Stimulated activated CD8-positive, alpha-beta memory T cell treated with anti-CD3 and anti-CD28 coated beads, Interleukin-12 subunit alpha, Interleukin-12 subunit beta, amount 100 ng/mL, for 24 hours (primary cell): ENCODE measurements around the gene TUBB.
A peak's percentile ranks its signal among the peaks of the same experiment; 100 is the strongest.

Source experiments
- DNase-seq: peaks from one replicate; pipeline ENCODE4 v3.0.0-alpha.2; 2020; ENCODE audit errors: extremely low read depth

Gene TUBB

GRCh38 chr6:30719791-30720737 is at the start of gene TUBB:
Gene TUBB, plus strand, starts transcription at chr6:30720352. Its CDS starts 155 bp downstream, at chr6:30720507.
- peak; percentile 85 for DNase-seq

GRCh38 chr6:30670760-30671527 is 49.2 kb upstream of the TUBB start:
- no peak for DNase-seq

- peak; percentile 74 for DNase-seq
Observed at GRCh38 chr6:30672445-30673253, 47.5 kb upstream of the TUBB start, which contains the start of gene DHX16. Gene DHX16, minus strand, starts transcription at chr6:30673006. Its CDS starts 165 bp downstream, at chr6:30672841.

- DNase-seq: no peak
Observed at GRCh38 chr6:30676660-30677285, 43.4 kb upstream of the TUBB start.

GRCh38 chr6:30678964-30679726 is 41.0 kb upstream of the TUBB start:
- peak; percentile 76 for DNase-seq

- DNase-seq: no peak
Observed at GRCh38 chr6:30679765-30680535, 40.2 kb upstream of the TUBB start.

- DNase-seq: no peak
Observed at GRCh38 chr6:30681766-30682142, 38.4 kb upstream of the TUBB start.

GRCh38 chr6:30682143-30683117 is 37.7 kb upstream of the TUBB start:
- DNase-seq: no peak

GRCh38 chr6:30683183-30683979 is 36.8 kb upstream of the TUBB start:
- no peak for DNase-seq

- DNase-seq: no peak
Observed at GRCh38 chr6:30683980-30684338, 36.2 kb upstream of the TUBB start.

- DNase-seq: no peak
Observed at GRCh38 chr6:30684386-30685156, 35.6 kb upstream of the TUBB start.

- DNase-seq: no peak
Observed at GRCh38 chr6:30685157-30686008, 34.8 kb upstream of the TUBB start.

GRCh38 chr6:30686009-30686907 is 33.9 kb upstream of the TUBB start, which contains the start of gene PPP1R18:
Gene PPP1R18, minus strand, starts transcription at chr6:30686645. Its CDS starts 627 bp downstream, at chr6:30686018.
- peak; percentile 76 for DNase-seq

GRCh38 chr6:30686908-30687658 is 33.1 kb upstream of the TUBB start:
- DNase-seq: no peak
